Measurements from ENCODE around the gene BMAL1.

Gene BMAL1

DNA sequence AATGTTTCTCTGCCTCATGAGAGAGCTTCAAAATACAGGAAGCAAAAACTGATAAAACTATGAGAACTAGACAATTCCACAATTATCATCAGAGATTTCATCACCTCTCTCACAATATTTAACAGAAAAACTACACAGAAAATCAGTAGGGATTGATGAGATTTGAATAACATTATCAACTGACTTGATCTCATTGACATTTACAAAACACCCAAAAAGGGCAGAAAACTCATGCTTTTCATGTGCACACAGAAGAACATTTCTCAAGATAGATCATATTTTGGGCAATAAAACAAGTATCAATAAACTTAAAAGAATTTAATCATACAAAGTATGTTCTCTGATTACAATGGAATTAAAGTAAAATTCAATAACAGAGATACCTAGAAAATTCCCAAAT lies 149.8 kb downstream of the BMAL1 start:
- TF ChIP-seq CSDC2 (CRISPR knock-in tag; IDR thresholded peaks at IDR 0.05), result no peak
- no peak for ATAC-seq

DNA sequence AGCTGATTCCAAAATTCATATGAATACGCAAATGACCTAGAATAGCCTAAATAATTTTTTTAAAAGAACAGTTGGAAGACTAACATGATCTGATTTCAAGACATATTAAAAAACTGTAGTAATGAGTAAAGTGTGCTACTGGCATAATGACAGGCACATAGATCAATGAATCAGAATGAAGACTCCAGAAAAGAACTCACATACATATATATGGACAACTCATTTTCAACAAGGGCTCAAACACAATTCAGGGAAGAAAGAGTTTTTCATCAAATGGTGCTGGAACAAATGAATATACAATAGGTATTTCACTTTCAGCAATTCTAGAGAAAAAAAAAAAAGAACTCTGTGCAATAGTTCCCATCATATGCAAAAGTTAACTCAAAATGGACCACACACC lies 151.7 kb downstream of the BMAL1 start:
- ATAC-seq, result no peak
- TF ChIP-seq OSR1 (CRISPR knock-in tag; IDR thresholded peaks at IDR 0.05) (no peak), ISL1 (CRISPR knock-in tag; IDR thresholded peaks at IDR 0.05) (no peak), BACH2 (CRISPR knock-in tag; IDR thresholded peaks at IDR 0.05; ENCODE audit: borderline replicate concordance) (no peak), ARNTL (CRISPR knock-in tag; IDR thresholded peaks at IDR 0.05; ENCODE audit: borderline replicate concordance, low read depth) (no peak), PPARA (CRISPR knock-in tag; IDR thresholded peaks at IDR 0.05; ENCODE audit: borderline replicate concordance) (no peak), ZNF565 (CRISPR knock-in tag; conservative IDR thresholded peaks at IDR 0.05; ENCODE audit: low read depth) (no peak), SNAI2 (CRISPR knock-in tag; IDR thresholded peaks at IDR 0.05) (no peak), ZFP3 (CRISPR knock-in tag; IDR thresholded peaks at IDR 0.05) (no peak), ZC3H10 (CRISPR knock-in tag; IDR thresholded peaks at IDR 0.05) (no peak), ZNF70 (CRISPR knock-in tag; IDR thresholded peaks at IDR 0.05) (no peak), ZNF8 (CRISPR knock-in tag; IDR thresholded peaks at IDR 0.05) (no peak), CSDC2 (CRISPR knock-in tag; IDR thresholded peaks at IDR 0.05) (no peak), ZFP30 (CRISPR knock-in tag; IDR thresholded peaks at IDR 0.05) (no peak), TCF4 (CRISPR knock-in tag; IDR thresholded peaks at IDR 0.05; ENCODE audit: borderline replicate concordance) (no peak)
- TF ChIP-seq, protein P1, sequence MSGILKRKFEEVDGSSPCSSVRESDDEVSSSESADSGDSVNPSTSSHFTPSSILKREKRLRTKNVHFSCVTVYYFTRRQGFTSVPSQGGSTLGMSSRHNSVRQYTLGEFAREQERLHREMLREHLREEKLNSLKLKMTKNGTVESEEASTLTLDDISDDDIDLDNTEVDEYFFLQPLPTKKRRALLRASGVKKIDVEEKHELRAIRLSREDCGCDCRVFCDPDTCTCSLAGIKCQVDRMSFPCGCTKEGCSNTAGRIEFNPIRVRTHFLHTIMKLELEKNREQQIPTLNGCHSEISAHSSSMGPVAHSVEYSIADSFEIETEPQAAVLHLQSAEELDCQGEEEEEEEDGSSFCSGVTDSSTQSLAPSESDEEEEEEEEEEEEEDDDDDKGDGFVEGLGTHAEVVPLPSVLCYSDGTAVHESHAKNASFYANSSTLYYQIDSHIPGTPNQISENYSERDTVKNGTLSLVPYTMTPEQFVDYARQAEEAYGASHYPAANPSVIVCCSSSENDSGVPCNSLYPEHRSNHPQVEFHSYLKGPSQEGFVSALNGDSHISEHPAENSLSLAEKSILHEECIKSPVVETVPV (CRISPR knock-in tag; IDR thresholded peaks at IDR 0.05), result no peak
- TF ChIP-seq, protein P2, sequence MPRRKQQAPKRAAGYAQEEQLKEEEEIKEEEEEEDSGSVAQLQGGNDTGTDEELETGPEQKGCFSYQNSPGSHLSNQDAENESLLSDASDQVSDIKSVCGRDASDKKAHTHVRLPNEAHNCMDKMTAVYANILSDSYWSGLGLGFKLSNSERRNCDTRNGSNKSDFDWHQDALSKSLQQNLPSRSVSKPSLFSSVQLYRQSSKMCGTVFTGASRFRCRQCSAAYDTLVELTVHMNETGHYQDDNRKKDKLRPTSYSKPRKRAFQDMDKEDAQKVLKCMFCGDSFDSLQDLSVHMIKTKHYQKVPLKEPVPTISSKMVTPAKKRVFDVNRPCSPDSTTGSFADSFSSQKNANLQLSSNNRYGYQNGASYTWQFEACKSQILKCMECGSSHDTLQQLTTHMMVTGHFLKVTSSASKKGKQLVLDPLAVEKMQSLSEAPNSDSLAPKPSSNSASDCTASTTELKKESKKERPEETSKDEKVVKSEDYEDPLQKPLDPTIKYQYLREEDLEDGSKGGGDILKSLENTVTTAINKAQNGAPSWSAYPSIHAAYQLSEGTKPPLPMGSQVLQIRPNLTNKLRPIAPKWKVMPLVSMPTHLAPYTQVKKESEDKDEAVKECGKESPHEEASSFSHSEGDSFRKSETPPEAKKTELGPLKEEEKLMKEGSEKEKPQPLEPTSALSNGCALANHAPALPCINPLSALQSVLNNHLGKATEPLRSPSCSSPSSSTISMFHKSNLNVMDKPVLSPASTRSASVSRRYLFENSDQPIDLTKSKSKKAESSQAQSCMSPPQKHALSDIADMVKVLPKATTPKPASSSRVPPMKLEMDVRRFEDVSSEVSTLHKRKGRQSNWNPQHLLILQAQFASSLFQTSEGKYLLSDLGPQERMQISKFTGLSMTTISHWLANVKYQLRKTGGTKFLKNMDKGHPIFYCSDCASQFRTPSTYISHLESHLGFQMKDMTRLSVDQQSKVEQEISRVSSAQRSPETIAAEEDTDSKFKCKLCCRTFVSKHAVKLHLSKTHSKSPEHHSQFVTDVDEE (CRISPR knock-in tag; IDR thresholded peaks at IDR 0.05), result no peak
- TF ChIP-seq, protein P3, sequence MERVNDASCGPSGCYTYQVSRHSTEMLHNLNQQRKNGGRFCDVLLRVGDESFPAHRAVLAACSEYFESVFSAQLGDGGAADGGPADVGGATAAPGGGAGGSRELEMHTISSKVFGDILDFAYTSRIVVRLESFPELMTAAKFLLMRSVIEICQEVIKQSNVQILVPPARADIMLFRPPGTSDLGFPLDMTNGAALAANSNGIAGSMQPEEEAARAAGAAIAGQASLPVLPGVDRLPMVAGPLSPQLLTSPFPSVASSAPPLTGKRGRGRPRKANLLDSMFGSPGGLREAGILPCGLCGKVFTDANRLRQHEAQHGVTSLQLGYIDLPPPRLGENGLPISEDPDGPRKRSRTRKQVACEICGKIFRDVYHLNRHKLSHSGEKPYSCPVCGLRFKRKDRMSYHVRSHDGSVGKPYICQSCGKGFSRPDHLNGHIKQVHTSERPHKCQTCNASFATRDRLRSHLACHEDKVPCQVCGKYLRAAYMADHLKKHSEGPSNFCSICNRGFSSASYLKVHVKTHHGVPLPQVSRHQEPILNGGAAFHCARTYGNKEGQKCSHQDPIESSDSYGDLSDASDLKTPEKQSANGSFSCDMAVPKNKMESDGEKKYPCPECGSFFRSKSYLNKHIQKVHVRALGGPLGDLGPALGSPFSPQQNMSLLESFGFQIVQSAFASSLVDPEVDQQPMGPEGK (CRISPR knock-in tag; IDR thresholded peaks at IDR 0.05; ENCODE audit: borderline replicate concordance), result no peak
- TF ChIP-seq, protein P4, sequence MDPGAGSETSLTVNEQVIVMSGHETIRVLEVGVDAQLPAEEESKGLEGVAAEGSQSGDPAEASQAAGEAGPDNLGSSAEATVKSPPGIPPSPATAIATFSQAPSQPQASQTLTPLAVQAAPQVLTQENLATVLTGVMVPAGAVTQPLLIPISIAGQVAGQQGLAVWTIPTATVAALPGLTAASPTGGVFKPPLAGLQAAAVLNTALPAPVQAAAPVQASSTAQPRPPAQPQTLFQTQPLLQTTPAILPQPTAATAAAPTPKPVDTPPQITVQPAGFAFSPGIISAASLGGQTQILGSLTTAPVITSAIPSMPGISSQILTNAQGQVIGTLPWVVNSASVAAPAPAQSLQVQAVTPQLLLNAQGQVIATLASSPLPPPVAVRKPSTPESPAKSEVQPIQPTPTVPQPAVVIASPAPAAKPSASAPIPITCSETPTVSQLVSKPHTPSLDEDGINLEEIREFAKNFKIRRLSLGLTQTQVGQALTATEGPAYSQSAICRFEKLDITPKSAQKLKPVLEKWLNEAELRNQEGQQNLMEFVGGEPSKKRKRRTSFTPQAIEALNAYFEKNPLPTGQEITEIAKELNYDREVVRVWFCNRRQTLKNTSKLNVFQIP (CRISPR knock-in tag; IDR thresholded peaks at IDR 0.05; ENCODE audit: borderline replicate concordance, low read depth), result no peak
- TF ChIP-seq, protein P5, sequence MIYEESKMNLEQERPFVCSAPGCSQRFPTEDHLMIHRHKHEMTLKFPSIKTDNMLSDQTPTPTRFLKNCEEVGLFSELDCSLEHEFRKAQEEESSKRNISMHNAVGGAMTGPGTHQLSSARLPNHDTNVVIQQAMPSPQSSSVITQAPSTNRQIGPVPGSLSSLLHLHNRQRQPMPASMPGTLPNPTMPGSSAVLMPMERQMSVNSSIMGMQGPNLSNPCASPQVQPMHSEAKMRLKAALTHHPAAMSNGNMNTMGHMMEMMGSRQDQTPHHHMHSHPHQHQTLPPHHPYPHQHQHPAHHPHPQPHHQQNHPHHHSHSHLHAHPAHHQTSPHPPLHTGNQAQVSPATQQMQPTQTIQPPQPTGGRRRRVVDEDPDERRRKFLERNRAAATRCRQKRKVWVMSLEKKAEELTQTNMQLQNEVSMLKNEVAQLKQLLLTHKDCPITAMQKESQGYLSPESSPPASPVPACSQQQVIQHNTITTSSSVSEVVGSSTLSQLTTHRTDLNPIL (CRISPR knock-in tag; IDR thresholded peaks at IDR 0.05; ENCODE audit: low read depth), result no peak

DNA sequence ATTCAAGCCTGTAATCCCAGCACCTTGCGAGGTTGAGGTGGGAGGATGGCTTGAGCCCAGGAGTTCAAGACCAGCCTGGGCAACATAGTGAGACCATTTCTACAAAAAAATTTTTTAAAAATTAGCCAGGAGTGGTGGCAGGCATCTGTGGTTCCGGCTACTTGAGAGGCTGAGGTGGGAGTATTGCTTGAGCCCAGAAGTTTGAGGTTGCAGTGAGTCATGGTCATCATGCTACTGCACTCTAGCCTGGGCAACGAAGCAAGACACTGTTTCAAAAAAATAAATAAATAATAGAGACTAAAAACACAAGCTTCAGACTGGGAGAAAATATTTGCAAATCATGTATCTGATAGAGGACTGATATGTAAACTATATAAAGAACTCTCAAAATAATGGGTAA lies 152.2 kb downstream of the BMAL1 start:
- no peak for TF ChIP-seq ZFP3 (CRISPR knock-in tag; IDR thresholded peaks at IDR 0.05)
- no peak for TF ChIP-seq CSDC2 (CRISPR knock-in tag; IDR thresholded peaks at IDR 0.05)
- TF ChIP-seq OSR1 (CRISPR knock-in tag; IDR thresholded peaks at IDR 0.05), result no peak
- TF ChIP-seq ESRRG (CRISPR knock-in tag; IDR thresholded peaks at IDR 0.05), result no peak
- no peak for TF ChIP-seq ZNF565 (CRISPR knock-in tag; conservative IDR thresholded peaks at IDR 0.05; ENCODE audit: low read depth)
- no peak for TF ChIP-seq ZNF8 (CRISPR knock-in tag; IDR thresholded peaks at IDR 0.05)
- no peak for TF ChIP-seq TCF4 (CRISPR knock-in tag; IDR thresholded peaks at IDR 0.05; ENCODE audit: borderline replicate concordance)
- no peak for TF ChIP-seq BACH2 (CRISPR knock-in tag; IDR thresholded peaks at IDR 0.05; ENCODE audit: borderline replicate concordance)
- no peak for TF ChIP-seq ISL1 (CRISPR knock-in tag; IDR thresholded peaks at IDR 0.05)
- no peak for TF ChIP-seq TOX (CRISPR knock-in tag; IDR thresholded peaks at IDR 0.05; ENCODE audit: borderline replicate concordance)
- no peak for TF ChIP-seq GLIS3 (CRISPR knock-in tag; IDR thresholded peaks at IDR 0.05)
- TF ChIP-seq, protein P3 (CRISPR knock-in tag; IDR thresholded peaks at IDR 0.05; ENCODE audit: borderline replicate concordance), result no peak
- TF ChIP-seq ARNTL (CRISPR knock-in tag; IDR thresholded peaks at IDR 0.05; ENCODE audit: borderline replicate concordance, low read depth), result no peak
- no peak for TF ChIP-seq RARB (CRISPR knock-in tag; IDR thresholded peaks at IDR 0.05)
- no peak for TF ChIP-seq SNAI2 (CRISPR knock-in tag; IDR thresholded peaks at IDR 0.05)
- TF ChIP-seq, protein P1 (CRISPR knock-in tag; IDR thresholded peaks at IDR 0.05), result no peak
- no peak for TF ChIP-seq PPARA (CRISPR knock-in tag; IDR thresholded peaks at IDR 0.05; ENCODE audit: borderline replicate concordance)
- TF ChIP-seq ZFP30 (CRISPR knock-in tag; IDR thresholded peaks at IDR 0.05), result no peak
- TF ChIP-seq ZNF70 (CRISPR knock-in tag; IDR thresholded peaks at IDR 0.05), result no peak
- ATAC-seq, result no peak
